ENCODE data around the gene SLIT3. TPM values are rescaled to one million over a fixed set of nuclear protein-coding genes. Genes with fewer than 3 reads are reported as not detected.

SLIT3 gene
- total and polyA plus RNA-seq, 9 of the 15 experiments (the other 6 are each of a cell fraction or from before 2014, with no cell fraction given) = 0.01 to 0.04 TPM; not detected in 7

GRCh38 chr5:169036079-169036805, 264.7 kb downstream of the SLIT3 start (continued):
- TF ChIP-seq, protein P1, sequence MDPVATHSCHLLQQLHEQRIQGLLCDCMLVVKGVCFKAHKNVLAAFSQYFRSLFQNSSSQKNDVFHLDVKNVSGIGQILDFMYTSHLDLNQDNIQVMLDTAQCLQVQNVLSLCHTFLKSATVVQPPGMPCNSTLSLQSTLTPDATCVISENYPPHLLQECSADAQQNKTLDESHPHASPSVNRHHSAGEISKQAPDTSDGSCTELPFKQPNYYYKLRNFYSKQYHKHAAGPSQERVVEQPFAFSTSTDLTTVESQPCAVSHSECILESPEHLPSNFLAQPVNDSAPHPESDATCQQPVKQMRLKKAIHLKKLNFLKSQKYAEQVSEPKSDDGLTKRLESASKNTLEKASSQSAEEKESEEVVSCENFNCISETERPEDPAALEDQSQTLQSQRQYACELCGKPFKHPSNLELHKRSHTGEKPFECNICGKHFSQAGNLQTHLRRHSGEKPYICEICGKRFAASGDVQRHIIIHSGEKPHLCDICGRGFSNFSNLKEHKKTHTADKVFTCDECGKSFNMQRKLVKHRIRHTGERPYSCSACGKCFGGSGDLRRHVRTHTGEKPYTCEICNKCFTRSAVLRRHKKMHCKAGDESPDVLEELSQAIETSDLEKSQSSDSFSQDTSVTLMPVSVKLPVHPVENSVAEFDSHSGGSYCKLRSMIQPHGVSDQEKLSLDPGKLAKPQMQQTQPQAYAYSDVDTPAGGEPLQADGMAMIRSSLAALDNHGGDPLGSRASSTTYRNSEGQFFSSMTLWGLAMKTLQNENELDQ (CRISPR knock-in tag; IDR thresholded peaks at IDR 0.05; ENCODE audit: borderline replicate concordance) = no peak
- no peak for TF ChIP-seq CREM (IDR thresholded peaks at IDR 0.05; ENCODE audit: low read depth)

GRCh38 chr5:169029661-169030274, 271.2 kb downstream of the SLIT3 start:
- FAIRE-seq (no peak), ATAC-seq (no peak), DNase-seq (ENCODE audit: extremely low read depth in 1 of 4, low spot score in 3 of 4) (no peak)
- no peak overlapping the region for H3K27ac ChIP-seq (ENCODE audit: extremely low read depth, low read depth, low read length)
- no peaks in the 10 kb centered on the region for H3K27me3 ChIP-seq (ENCODE audit: control insufficient read depth in 2 of 2, insufficient read depth in 2 of 2, low read length in 2 of 2)
- ChIA-PET CTCF (ENCODE audit: low intra/inter-chr PET ratio) (no interaction called here), POLR2A (no interaction called here)
- no peaks in the 10 kb centered on the region for H4K20me1 ChIP-seq (replicated peaks; ENCODE audit: control insufficient read depth, insufficient read depth, low read length)
- 0% methylated on average over 1 of the region's 1 CpG for WGBS (ENCODE audit: insufficient coverage, low coverage, missing lambda C conversion rate)
- H3K9me1 ChIP-seq (ENCODE audit: control insufficient read depth, insufficient read depth, low read length) = no peaks in the 10 kb centered on the region
- no peak overlapping the region for H3K4me3 ChIP-seq
- H2AFZ ChIP-seq (ENCODE audit: low read depth, low read length) = no peak overlapping the region
- no TSS peak for BruUV-seq (replicated peaks)
- H3K79me2 ChIP-seq (ENCODE audit: control insufficient read depth, insufficient read depth, low read length) = no peaks in the 10 kb centered on the region
- intact Hi-C loops (cut with micrococcal nuclease) (no loop called here), in situ Hi-C loops (cut with MboI) (no loop called here)
- no peaks in the 10 kb centered on the region for H3K36me3 ChIP-seq (ENCODE audit: control insufficient read depth, insufficient read depth, low read length)
- TF ChIP-seq ELF2 (CRISPR knock-in tag; IDR thresholded peaks at IDR 0.05) = no peak
- TF ChIP-seq, protein P2, sequence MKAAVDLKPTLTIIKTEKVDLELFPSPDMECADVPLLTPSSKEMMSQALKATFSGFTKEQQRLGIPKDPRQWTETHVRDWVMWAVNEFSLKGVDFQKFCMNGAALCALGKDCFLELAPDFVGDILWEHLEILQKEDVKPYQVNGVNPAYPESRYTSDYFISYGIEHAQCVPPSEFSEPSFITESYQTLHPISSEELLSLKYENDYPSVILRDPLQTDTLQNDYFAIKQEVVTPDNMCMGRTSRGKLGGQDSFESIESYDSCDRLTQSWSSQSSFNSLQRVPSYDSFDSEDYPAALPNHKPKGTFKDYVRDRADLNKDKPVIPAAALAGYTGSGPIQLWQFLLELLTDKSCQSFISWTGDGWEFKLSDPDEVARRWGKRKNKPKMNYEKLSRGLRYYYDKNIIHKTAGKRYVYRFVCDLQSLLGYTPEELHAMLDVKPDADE (conservative IDR thresholded peaks at IDR 0.05; ENCODE audit: control insufficient read depth, low read depth, low read length) = no peak
- TF ChIP-seq, protein P3, sequence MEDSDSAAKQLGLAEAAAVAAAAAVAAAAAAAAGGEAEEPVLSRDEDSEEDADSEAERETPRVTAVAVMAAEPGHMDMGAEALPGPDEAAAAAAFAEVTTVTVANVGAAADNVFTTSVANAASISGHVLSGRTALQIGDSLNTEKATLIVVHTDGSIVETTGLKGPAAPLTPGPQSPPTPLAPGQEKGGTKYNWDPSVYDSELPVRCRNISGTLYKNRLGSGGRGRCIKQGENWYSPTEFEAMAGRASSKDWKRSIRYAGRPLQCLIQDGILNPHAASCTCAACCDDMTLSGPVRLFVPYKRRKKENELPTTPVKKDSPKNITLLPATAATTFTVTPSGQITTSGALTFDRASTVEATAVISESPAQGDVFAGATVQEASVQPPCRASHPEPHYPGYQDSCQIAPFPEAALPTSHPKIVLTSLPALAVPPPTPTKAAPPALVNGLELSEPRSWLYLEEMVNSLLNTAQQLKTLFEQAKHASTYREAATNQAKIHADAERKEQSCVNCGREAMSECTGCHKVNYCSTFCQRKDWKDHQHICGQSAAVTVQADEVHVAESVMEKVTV (CRISPR knock-in tag; IDR thresholded peaks at IDR 0.05) = no peak
- no peak for TF ChIP-seq LEF1 (IDR thresholded peaks at IDR 0.05)
- TF ChIP-seq, protein P4, sequence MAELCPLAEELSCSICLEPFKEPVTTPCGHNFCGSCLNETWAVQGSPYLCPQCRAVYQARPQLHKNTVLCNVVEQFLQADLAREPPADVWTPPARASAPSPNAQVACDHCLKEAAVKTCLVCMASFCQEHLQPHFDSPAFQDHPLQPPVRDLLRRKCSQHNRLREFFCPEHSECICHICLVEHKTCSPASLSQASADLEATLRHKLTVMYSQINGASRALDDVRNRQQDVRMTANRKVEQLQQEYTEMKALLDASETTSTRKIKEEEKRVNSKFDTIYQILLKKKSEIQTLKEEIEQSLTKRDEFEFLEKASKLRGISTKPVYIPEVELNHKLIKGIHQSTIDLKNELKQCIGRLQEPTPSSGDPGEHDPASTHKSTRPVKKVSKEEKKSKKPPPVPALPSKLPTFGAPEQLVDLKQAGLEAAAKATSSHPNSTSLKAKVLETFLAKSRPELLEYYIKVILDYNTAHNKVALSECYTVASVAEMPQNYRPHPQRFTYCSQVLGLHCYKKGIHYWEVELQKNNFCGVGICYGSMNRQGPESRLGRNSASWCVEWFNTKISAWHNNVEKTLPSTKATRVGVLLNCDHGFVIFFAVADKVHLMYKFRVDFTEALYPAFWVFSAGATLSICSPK (IDR thresholded peaks at IDR 0.05; ENCODE audit: borderline replicate concordance) = no peak
- no peak for TF ChIP-seq ZNF239 (CRISPR knock-in tag; IDR thresholded peaks at IDR 0.05)
- no peak for TF ChIP-seq ZNF134 (CRISPR knock-in tag; conservative IDR thresholded peaks at IDR 0.05)
- TF ChIP-seq FUS (optimal IDR thresholded peaks at IDR 0.05; ENCODE audit: low read depth, low read length) = no peak
- TF ChIP-seq TBP (optimal IDR thresholded peaks at IDR 0.05; ENCODE audit: low read depth, low read length) = no peak
- no peak for TF ChIP-seq SETDB1 (IDR thresholded peaks at IDR 0.05; ENCODE audit: low read length)
- no peak overlapping the region for H3K4me2 ChIP-seq (ENCODE audit: insufficient read depth, low read length)
- H3K9ac ChIP-seq (ENCODE audit: insufficient read depth in 1 of 2, low read depth in 2 of 2, low read length in 2 of 2) = no peak overlapping the region
- no peaks in the 10 kb centered on the region for H3K4me1 ChIP-seq (replicated peaks in 1 of 2; ENCODE audit: control insufficient read depth in 2 of 2, insufficient read depth in 2 of 2, low read length in 2 of 2)
- H3K9me3 ChIP-seq (replicated peaks; ENCODE audit: control insufficient read depth, insufficient read depth, low read depth, low read length) = no peaks in the 10 kb centered on the region
